Superior temporal gyrus (tissue), 1 donor: ENCODE results near the gene RAPH1.
"Not testable (repeated sequence)": the region's sequence is repeated elsewhere in the genome, so short reads cannot be mapped to it uniquely, and the experiment has no call there.

Experiments
- DNase-seq: peaks from one replicate; pipeline ENCODE4 v3.0.0-alpha.2; 2016; ENCODE audit errors: extremely low spot score

The RAPH1 gene

GRCh38 chr2:203548887-203549286 lies 13.8 kb upstream of the RAPH1 start:
- DNase-seq = no peak

- DNase-seq = no peak
Observed at GRCh38 chr2:203547356-203547755, 12.3 kb upstream of the RAPH1 start.

- DNase-seq = no peak
Observed at GRCh38 chr2:203544402-203544801, 9.3 kb upstream of the RAPH1 start.

GRCh38 chr2:203543898-203544328 lies 8.8 kb upstream of the RAPH1 start:
- DNase-seq = no peak

GRCh38 chr2:203540598-203540997 lies 5.5 kb upstream of the RAPH1 start:
- not testable (repeated sequence) for DNase-seq

GRCh38 chr2:203538237-203538636 lies 3.1 kb upstream of the RAPH1 start:
- not testable (repeated sequence) for DNase-seq

- DNase-seq = not testable (repeated sequence)
Observed at GRCh38 chr2:203536586-203536951, 1.5 kb upstream of the RAPH1 start.

- no peak for DNase-seq
Observed at GRCh38 chr2:203535784-203536585, 884 bp upstream of the RAPH1 start.

GRCh38 chr2:203534621-203535077 lies 452 bp downstream of the RAPH1 start:
- no peak for DNase-seq

GRCh38 chr2:203533676-203534591 lies 1.2 kb downstream of the RAPH1 start:
- DNase-seq = peak; percentile 55

GRCh38 chr2:203532957-203533658 lies 2.0 kb downstream of the RAPH1 start:
- DNase-seq = peak; percentile 45

- no peak for DNase-seq
Observed at GRCh38 chr2:203527719-203528118, 7.4 kb downstream of the RAPH1 start.

GRCh38 chr2:203513268-203513667 lies 21.8 kb downstream of the RAPH1 start:
- DNase-seq = not testable (repeated sequence)

- DNase-seq = no peak
Observed at GRCh38 chr2:203510941-203511305, 24.2 kb downstream of the RAPH1 start.

- DNase-seq = no peak
Observed at GRCh38 chr2:203510256-203510940, 24.7 kb downstream of the RAPH1 start.

- not testable (repeated sequence) for DNase-seq
Observed at GRCh38 chr2:203503460-203503859, 31.6 kb downstream of the RAPH1 start.

- DNase-seq = no peak
Observed at GRCh38 chr2:203501873-203502272, 33.2 kb downstream of the RAPH1 start.

GRCh38 chr2:203500951-203501350 lies 34.1 kb downstream of the RAPH1 start:
- DNase-seq = no peak

- DNase-seq = no peak
Observed at GRCh38 chr2:203500297-203500696, 34.8 kb downstream of the RAPH1 start.

GRCh38 chr2:203498161-203498560 lies 36.9 kb downstream of the RAPH1 start:
- DNase-seq = no peak

GRCh38 chr2:203492965-203493364 lies 42.1 kb downstream of the RAPH1 start:
- no peak for DNase-seq
